22Rv1 (cell line): ENCODE data around the gene CELA2B.

Experiments used
- H3K27ac ChIP-seq: fragments of 450-650 bp; 2 replicates; pipeline ENCODE4 v1.5.1; 2017
- CTCF ChIP-seq: fragments of 450-650 bp; IDR thresholded peaks from 2 replicates; pipeline ENCODE4 v1.5.1; 2017; ENCODE audit warnings: mild to moderate bottlenecking
- ZFX ChIP-seq: fragments of 450-650 bp; IDR thresholded peaks from 2 replicates; pipeline ENCODE4 v1.6.1; 2017; ENCODE audit warnings: antibody characterized with exemption, borderline replicate concordance

CELA2B gene

GRCh38 chr1:15448877-15449462 is 26.9 kb upstream of the CELA2B start:
- TF ChIP-seq CTCF (no peak), ZFX (no peak)
- H3K27ac ChIP-seq, result no peak overlapping the region

DNA sequence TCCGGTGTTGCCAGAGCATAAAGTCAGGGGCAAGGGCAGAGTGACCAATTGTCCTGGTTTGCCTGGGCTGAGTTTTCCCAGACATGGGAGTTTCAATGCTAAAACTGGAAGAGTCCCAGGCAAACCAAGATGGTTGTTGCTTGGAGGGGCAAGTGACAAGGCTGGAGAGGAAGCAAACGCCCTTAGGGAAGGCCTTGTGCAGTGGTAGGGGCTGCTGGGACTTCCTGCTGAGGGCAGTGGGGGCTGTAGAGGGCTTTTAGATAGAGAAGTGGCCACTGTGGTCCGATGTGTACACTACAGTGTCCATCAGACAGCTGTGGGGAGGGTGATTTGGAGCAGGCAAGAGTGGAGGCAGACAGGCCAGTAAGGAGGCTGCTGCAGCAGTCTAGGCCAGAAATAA is 26.3 kb upstream of the CELA2B start:
- TF ChIP-seq CTCF (no peak), ZFX (no peak)
- H3K27ac ChIP-seq, result no peak overlapping the region

GRCh38 chr1:15451014-15451722 is 24.7 kb upstream of the CELA2B start:
- H3K27ac ChIP-seq, result no peak overlapping the region
- TF ChIP-seq CTCF (no peak), ZFX (no peak)

DNA sequence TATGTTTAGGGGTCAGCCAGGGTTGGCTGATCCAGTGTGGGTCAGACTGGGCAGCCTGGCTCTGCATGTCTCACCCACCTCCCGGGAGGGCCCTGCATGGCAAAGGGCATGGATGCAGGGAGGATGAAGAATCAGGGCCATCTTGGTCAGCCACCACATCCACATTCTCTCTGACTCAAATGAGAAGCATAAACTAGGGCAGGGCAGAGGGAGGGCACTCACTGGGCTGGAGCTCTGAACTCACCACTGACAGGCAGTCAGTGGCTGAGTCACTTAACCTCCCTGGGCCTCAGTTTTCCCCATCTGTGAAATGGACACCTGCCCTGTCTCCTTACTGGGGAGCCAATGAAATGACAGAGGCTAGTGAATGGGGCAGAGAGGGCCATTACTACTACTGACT is 23.7 kb upstream of the CELA2B start:
- no peak for TF ChIP-seq ZFX
- no peak for TF ChIP-seq CTCF
- H3K27ac ChIP-seq, result no peak overlapping the region

- TF ChIP-seq CTCF (no peak), ZFX (no peak)
- no peak overlapping the region for H3K27ac ChIP-seq
Measured at GRCh38 chr1:15452866-15453571, 22.9 kb upstream of the CELA2B start.

DNA sequence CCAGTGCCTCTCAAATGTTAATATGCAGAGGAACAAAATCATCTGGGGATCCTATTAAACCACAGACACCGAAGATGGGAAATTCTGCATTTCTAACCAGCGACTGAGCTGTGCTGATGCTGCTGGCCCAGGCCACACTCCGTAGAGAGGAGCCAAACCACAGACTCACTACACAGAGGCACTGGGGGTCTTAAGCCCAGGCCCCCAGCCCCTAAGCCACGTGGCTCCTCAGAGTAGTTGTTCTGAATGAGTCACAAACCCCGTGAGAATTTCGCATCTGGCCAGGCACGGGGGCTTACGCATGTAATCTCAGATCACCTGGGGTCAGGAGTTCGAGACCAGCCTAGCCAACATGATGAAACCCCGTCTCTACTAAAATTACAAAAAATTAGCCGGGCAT is 22.2 kb upstream of the CELA2B start:
- TF ChIP-seq CTCF (no peak), ZFX (no peak)

GRCh38 chr1:15454256-15454655 is 21.6 kb upstream of the CELA2B start:
- TF ChIP-seq CTCF, result no peak
- no peak for TF ChIP-seq ZFX

More for the DNA sequence above, 22.2 kb upstream of the CELA2B start:
- H3K27ac ChIP-seq, result no peak overlapping the region

More at GRCh38 chr1:15454256-15454655, 21.6 kb upstream of the CELA2B start:
- H3K27ac ChIP-seq, result no peak overlapping the region
